Panc1 (cell line): ENCODE results near the gene CDYL.

Experiments
- CTCF ChIP-seq: fragments of 450-650 bp; IDR thresholded peaks from 2 replicates; pipeline ENCODE4 v1.5.1; 2017; ENCODE audit warnings: mild to moderate bottlenecking
- POLR2AphosphoS5 ChIP-seq: IDR thresholded peaks from 2 replicates; pipeline ENCODE4 v1.6.1; 2012; ENCODE audit warnings: mild to moderate bottlenecking, low read depth, low read length, moderate library complexity
- REST ChIP-seq, 2 experiments: IDR thresholded peaks; 2 replicates each; pipeline ENCODE4 v1.6.1; 2011 to 2012; ENCODE audit warnings: low read depth in 2 of 2, control low read depth in 1 of 2, low read length in 1 of 2, mild to moderate bottlenecking in 1 of 2, moderate library complexity in 1 of 2; ENCODE audit not compliant: insufficient read depth in 1 of 2

GRCh38 chr6:4873928-4874327 is 97.7 kb downstream of the CDYL start:
- no peak for TF ChIP-seq CTCF
- TF ChIP-seq REST (IDR thresholded peaks at IDR 0.05; ENCODE audit: insufficient read depth in 1 of 2, low read depth in 2 of 2, low read length in 1 of 2): no peak
- TF ChIP-seq POLR2AphosphoS5: no peak
